ENCODE data around the gene MPHOSPH9. TPM values are rescaled to one million over a fixed set of nuclear protein-coding genes. Genes with fewer than 3 reads are reported as not detected.

Gene MPHOSPH9
- total and polyA plus RNA-seq, 7 donors = 4.2 to 47.6 (median 17.4) TPM

GRCh38 chr12:123273166-123273565, 40.2 kb upstream of the MPHOSPH9 start:
- WGBS, 2 donors = 89 to 94% methylated on average over 15 of the region's 15 CpGs
- DNase-seq = no peak
- H3K36me3 ChIP-seq = no peaks in the 10 kb centered on the region
- H3K9me3 ChIP-seq = no peaks in the 10 kb centered on the region
- peaks cover 0 to 35% (median 33%) of the 10 kb centered on the region in 4 donors for H3K4me1 ChIP-seq
- no peaks in the 10 kb centered on the region for H3K27me3 ChIP-seq
- H3K4me3 ChIP-seq = no peak overlapping the region
- TF ChIP-seq EP300 (IDR thresholded peaks at IDR 0.05) (no peak), POLR2A (IDR thresholded peaks at IDR 0.05) (no peak)
- intact Hi-C loops (cut with DNase I) = no loop called here
- H3K27ac ChIP-seq = no peak overlapping the region

GRCh38 chr12:123271001-123271668, 38.2 kb upstream of the MPHOSPH9 start:
- no peaks in the 10 kb centered on the region for H3K27me3 ChIP-seq
- H3K36me3 ChIP-seq = peaks cover 0 to 12% (median 1%) of the 10 kb centered on the region in 4 donors
- H3K27ac ChIP-seq = peak overlapping the region; percentile 84 to 90 (median 86)
- WGBS, 2 donors = 1% methylated on average over 108 of the region's 108 CpGs
- peaks cover 0 to 44% (median 38%) of the 10 kb centered on the region in 4 donors for H3K4me1 ChIP-seq
- no peaks in the 10 kb centered on the region for H3K9me3 ChIP-seq
- intact Hi-C loops (cut with DNase I) = loop anchor here (1.0 to 2.0 kb wide), 2 partner anchors 94 to 118 kb away; no protein-coding TSS in a partner anchor
- peak overlapping the region; percentile 63 to 91 (median 80) for H3K4me3 ChIP-seq
- DNase-seq = peak; percentile 88
- TF ChIP-seq EP300 (IDR thresholded peaks at IDR 0.05) (no peak), POLR2AphosphoS5 (IDR thresholded peaks at IDR 0.05) (no peak), POLR2A (IDR thresholded peaks at IDR 0.05) (no peak), CTCF (IDR thresholded peaks at IDR 0.05) (no peak)

- peak overlapping the region; percentile 84 to 90 (median 86) for H3K27ac ChIP-seq
- H3K9me3 ChIP-seq = no peaks in the 10 kb centered on the region
- peak; percentile 72 for DNase-seq
- H3K36me3 ChIP-seq = peaks cover 0 to 20% (median 3%) of the 10 kb centered on the region in 4 donors
- no peaks in the 10 kb centered on the region for H3K27me3 ChIP-seq
- H3K4me1 ChIP-seq = peaks cover 0 to 44% (median 38%) of the 10 kb centered on the region in 4 donors
- 0% methylated on average over 51 of the region's 51 CpGs for WGBS, 2 donors
- intact Hi-C loops (cut with DNase I) = loop anchor here (2.0 kb wide), 1 partner anchor 118 kb away; no protein-coding TSS in a partner anchor
- H3K4me3 ChIP-seq = peak overlapping the region; percentile 63 to 91 (median 80)
- TF ChIP-seq POLR2A (IDR thresholded peaks at IDR 0.05) (no peak), CTCF (IDR thresholded peaks at IDR 0.05) (no peak), EP300 (IDR thresholded peaks at IDR 0.05) (no peak), POLR2AphosphoS5 (IDR thresholded peaks at IDR 0.05) (no peak)
These were observed 37.5 kb upstream of the MPHOSPH9 start for GRCh38 chr12:123270214-123271000.

GRCh38 chr12:123269896-123270213, 36.9 kb upstream of the MPHOSPH9 start:
- no peak for TF ChIP-seq POLR2AphosphoS5 (IDR thresholded peaks at IDR 0.05)
- intact Hi-C loops (cut with DNase I) = loop anchor here (2.0 kb wide), 1 partner anchor 119 kb away; no protein-coding TSS in a partner anchor
- H3K27me3 ChIP-seq = no peaks in the 10 kb centered on the region
- no peaks in the 10 kb centered on the region for H3K9me3 ChIP-seq
- no peak for DNase-seq
- H3K4me1 ChIP-seq = peaks cover 0 to 44% (median 38%) of the 10 kb centered on the region in 4 donors
- WGBS, 2 donors = 1 to 5% methylated on average over 7 of the region's 7 CpGs
- peak overlapping the region; percentile 84 to 90 (median 86) for H3K27ac ChIP-seq
- H3K36me3 ChIP-seq = peaks cover 0 to 25% (median 7%) of the 10 kb centered on the region in 4 donors
- peak overlapping the region; percentile 63 to 91 (median 80) for H3K4me3 ChIP-seq

- peak; percentile 88 for DNase-seq
- Histone ChIP-seq H3K27me3 (no peaks in the 10 kb centered on the region), H3K27ac (peak overlapping the region; percentile 84 to 90 (median 86)), H3K9me3 (no peaks in the 10 kb centered on the region), H3K4me1 (peaks cover 0 to 44% (median 38%) of the 10 kb centered on the region in 4 donors), H3K36me3 (peaks cover 0 to 29% (median 10%) of the 10 kb centered on the region in 4 donors), H3K4me3 (peak overlapping the region; percentile 63 to 91 (median 80))
- intact Hi-C loops (cut with DNase I) = no loop called here
- TF ChIP-seq POLR2AphosphoS5 (IDR thresholded peaks at IDR 0.05) (peak in 1 of 4 donors; percentile 32), POLR2A (IDR thresholded peaks at IDR 0.05) (no peak)
- 9 to 29% methylated on average over 32 of the region's 32 CpGs for whole genome bisulfite sequencing, 2 donors
These were observed 36.5 kb upstream of the MPHOSPH9 start for GRCh38 chr12:123269395-123269892.

- Histone ChIP-seq H3K27me3 (no peaks in the 10 kb centered on the region), H3K4me3 (peak overlapping the region in 2 of 4 donors; percentile 76 to 83), H3K36me3 (peaks cover 0 to 34% (median 10%) of the 10 kb centered on the region in 4 donors), H3K9me3 (no peaks in the 10 kb centered on the region), H3K27ac (peak overlapping the region; percentile 84 to 90 (median 86)), H3K4me1 (peaks cover 0 to 44% (median 38%) of the 10 kb centered on the region in 4 donors)
- TF ChIP-seq POLR2AphosphoS5 (IDR thresholded peaks at IDR 0.05) = no peak
- TF ChIP-seq CTCF (IDR thresholded peaks at IDR 0.05) = no peak
- TF ChIP-seq EP300 (IDR thresholded peaks at IDR 0.05) = no peak
- no peak for TF ChIP-seq POLR2A (IDR thresholded peaks at IDR 0.05)
- WGBS, 2 donors = 67 to 88% methylated on average over 13 of the region's 13 CpGs
- DNase-seq = no peak
- intact Hi-C loops (cut with DNase I) = no loop called here
These were observed 35.9 kb upstream of the MPHOSPH9 start for GRCh38 chr12:123268850-123269249.

All from sigmoid colon (tissue), 7 donors.